HG03175 (cell line): Measurements from ENCODE around the gene CPXM2.

ENCODE experiments used
- ATAC-seq: cut with Tn5 transposase; IDR thresholded peaks from one replicate; pipeline ENCODE4 v1.9.1; 2021; ENCODE audit warnings: mild to moderate bottlenecking, moderate library complexity; ENCODE audit not compliant: unreplicated experiment

CPXM2 gene

DNA sequence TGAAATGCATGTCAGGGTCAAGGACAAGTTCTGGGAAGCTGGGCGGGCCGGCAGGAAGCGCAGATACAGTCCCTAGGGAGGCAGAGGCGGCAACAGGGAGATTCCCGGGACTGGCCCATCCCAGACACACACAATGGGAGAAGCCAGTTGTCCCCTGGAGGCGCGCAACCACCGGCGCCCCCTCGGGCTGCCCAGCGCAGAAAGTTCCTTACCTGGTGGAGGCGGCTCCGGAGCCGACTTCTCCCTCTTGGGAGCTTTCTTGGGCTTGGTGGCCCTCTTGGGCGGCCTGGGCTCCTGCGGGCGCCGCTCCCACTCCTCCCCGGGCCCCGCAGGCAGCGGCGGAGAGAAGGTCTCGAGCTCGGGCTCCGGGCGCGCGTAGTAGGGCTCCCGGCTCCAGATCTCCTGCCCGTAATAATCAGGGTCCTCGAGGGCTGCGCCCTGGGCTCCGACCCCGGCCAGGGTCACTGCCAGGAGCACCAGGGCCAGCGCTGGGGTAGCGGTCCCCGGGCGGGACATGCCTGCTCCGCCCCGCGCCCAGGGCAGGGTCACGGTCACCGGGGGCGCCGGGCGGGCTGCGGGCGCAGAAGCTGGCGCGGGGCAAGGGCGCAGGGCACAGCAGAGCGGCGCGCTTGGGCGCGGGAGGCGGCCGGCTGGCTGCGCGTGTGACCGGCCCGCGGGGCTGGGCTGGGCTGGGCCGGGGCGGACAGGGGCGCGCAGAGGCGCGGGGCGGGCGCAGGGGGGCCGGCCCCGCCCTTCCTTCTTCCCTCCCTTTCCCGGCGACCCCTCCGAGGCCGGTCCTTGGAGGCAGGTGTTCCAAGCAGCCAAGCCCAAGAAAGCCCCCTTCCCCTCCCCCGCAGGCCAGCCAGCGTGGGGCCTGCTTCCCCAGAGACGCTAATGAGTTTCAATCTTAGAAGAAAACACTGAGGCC, at the start of gene CPXM2:
Gene CPXM2, minus strand, starts transcription at position 664 of the 928 bp plus-strand sequence. Its CDS starts 148 bp downstream, at position 516.
- ATAC-seq = no peak

DNA sequence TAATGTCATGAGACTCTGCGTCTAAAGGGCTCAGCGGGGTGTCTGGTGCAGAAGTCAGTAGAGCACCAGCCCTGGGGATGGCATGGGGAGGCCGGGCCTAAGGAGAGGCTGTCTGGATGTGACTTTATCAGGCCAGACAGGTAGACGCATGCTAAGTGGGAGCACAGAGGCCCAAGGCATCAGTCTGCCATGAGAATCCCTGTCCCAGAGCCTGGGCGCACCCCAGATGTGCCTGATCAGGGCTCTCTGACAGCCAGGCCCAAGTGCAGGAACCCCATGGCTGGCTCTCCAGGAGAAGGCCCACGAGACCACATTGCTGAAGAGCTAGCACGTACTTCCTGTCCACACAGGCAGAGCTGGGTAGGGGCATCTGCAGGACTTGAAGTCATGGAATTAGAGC, 48.0 kb upstream of the CPXM2 start:
- no peak for ATAC-seq

DNA sequence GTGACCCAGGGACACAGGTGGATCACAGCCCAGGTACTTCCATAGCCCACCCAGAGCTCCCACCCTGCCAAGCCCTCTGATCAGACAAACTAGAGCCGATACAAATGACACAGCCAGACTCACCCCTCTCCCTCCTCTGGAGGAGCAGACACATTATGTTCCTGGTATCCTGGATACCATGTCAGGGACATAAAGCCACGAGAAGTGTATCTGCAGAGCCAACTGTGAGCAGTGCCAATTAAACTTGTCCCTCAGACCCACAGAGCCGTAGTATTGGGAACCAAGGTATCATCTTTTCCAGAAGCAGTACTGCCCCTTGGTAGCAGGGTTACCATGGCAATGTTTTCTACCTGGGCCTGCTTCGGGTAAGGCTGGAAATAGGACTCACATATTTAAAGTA, 47.3 kb upstream of the CPXM2 start:
- ATAC-seq = no peak

DNA sequence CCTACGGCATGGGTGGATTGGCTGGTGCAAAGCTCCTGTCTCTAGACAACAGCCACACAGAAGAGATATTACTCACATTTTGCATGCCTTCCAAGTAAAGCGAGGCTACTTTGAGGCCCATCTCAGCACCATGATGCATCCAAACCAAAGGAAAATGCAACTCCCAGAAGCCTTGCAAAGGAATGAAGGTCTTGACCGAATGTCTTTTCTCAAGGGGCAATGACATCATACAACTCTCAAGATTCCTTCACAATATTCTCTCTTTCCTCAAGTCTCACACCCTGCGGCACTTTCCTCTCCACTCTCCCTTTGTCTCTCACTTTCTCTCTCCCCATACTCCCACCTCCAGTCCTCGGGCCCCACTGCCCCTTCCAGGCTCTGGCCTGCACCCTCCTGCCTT, 44.8 kb upstream of the CPXM2 start:
- no peak for ATAC-seq

DNA sequence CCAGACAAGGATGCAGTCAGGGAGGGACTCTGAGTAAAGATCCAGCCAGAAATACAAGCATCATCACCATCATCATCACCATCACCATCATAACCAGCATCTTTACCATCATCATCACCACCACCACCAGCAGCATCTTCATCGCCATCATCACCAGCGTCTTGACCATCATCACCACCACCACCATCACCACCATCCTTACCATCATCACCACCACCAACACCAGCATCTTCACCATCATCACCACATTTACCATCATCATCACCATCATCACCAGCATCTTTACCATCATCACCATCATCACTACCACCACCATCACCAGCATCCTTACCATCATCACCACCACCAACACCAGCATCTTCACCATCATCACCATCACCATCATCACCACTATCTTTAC, 44.1 kb upstream of the CPXM2 start:
- ATAC-seq = no peak

DNA sequence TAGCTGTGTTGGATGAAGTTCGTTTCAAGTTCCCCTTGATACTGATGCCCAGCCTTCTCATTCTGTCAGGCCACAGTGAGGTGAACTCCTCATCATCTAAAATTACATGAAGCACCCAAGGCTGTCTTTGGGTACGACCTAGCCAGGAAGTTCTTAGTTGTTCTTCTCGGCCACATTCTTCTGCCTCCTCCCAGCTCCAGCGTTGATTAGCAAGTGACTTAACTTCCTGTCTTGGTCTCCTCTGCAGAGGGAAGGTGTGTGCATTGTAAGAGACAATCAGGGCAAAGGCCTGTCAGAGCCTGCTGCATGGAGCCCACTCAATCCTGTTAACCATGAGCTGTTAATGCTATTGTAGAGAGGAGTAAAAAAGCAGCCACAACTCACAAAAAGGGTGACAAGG, 43.2 kb upstream of the CPXM2 start:
- no peak for ATAC-seq

DNA sequence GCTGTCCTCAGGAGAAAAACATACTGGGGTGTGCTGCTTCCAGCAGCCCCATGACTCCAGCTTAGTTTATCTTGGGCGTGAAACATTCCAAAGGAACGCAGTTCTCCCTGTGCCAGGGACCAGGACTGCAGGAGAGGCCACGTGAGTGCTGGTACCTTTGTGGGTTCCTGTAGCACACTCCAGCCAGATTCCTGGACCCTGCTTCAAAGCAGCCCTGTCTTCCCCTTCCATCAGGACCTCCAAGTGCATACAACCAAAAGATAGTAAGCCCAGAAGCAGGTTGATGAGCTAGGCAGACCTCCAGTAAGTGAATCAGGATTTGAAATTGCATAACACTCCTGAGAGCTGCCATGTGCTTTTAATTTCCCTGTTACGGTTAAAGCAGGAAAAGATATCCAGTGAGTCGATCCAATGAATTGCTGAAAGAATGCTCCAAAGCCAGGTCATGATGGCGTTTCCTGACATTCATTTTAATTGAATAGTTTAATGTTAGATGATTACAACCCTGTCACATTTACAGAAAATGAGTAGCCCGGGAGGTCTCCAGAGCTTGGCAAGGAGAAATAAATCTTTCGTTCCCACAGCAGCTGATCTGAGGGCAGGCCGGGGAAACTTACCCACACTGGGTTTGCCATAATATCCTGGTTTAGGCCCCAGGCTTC, 38.9 kb upstream of the CPXM2 start:
- no peak for ATAC-seq

DNA sequence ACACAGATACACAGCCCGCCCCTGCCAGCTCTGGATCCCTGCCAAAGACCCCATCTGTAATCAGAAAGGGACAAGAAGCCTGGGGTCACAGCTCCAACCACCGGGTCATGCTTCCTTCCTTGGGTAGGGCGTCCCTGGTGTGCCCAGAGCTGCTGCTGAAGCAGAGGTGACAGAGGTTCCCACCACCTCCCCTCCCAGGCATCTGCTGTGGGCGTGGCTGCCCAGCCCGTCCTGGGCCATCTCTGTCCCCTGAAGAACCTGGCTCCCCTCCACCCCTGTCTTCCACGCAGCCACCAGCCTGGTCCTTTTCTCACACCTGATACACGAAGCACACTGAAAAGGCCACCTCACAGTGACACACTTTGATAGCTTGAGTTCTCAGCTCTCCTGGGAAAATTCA, 38.2 kb upstream of the CPXM2 start:
- no peak for ATAC-seq

DNA sequence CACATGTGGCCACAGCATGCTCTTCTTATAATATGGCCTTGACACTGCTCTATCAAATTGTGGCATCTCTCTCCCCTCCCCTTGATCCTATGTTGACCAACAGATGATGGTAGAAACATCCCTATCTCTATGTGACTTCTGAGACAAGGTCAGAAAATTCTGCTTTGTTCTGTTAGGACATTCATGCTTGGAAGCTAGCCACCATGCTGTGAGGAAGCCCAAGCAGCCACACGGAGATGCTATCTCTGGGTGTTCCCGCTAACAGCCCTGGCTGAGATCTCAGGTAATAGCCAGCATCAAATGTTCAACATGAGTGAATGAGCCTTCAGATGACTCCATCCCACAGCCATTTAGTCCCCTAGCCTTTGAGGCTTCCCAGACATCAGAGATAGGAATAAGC, 36.8 kb upstream of the CPXM2 start:
- ATAC-seq = no peak

DNA sequence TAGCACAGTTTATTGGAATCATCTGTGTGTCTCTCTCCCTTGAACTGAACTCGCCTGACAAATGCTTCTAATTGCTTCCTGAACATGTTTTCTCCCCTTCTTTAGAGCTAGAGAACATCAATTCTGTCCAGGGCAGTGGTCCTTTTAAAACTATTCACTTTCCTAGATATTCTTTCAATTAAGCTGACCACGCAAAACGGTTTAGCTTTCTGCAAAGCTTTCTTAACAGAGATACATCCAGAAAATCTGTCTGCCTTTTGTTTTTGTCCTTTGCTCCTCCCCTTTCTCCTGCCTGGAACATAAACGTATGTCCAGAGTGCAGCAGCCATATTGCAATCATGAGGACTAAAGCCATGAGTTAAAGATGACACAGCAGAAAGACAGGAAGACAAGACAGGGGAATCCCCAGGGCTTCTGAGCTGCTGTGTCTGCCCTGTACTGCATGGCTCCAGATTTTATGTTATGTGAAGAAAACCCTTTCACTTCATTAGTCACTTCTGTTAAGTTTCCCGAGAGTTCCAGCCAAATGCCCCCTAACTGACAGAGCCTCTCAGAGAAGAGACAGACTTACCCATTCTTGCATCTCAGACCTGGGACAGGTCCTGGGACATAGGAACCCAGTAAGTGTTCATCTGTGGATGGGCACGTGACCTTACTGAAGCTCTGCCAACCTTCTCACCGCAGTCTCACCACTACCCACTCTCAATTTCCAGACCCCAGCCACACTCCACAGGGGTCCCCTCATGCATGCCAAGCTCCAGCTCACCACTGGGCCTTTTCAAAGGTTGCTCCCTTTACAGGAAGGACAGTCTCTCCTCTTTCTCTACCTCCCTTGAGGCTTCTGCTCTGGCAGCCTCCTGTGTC, 35.0 kb upstream of the CPXM2 start:
- no peak for ATAC-seq

DNA sequence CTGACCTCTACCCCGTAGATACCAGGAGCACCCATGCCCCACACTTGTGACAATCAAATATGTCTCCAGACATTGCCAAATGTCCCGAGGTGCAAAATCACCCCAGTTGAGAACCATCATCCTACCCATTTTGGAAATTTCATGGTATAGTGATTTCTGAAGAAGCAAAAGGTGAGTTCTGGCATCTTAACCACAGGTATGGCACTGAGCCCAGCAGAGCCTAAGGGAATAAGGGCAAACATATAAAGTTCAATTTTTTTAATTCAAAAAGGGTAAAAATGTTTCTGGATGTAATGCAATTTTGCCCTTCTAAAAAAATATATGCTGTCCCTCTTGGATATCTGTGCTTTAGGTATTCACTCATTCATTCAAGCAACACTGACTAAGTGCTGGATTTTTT, 30.5 kb upstream of the CPXM2 start:
- no peak for ATAC-seq

DNA sequence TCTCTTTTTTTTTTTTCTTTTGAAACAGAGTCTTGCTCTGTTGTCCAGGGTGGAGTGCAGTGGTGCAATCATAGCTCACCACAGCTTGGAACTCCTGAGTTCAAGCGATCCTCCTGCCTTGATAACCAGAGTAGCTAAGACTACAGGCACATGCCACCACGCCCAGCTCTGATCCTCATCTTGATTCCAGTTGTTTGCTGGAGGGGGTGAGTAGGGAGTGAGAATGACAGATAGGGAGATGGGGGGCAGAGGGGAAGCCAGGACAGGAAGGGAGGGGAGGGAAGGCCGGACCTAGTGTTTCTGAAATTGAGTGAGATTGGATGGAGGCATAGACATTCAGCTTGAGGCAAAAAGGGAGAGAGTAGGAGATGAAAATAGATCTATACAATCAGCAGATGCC, 25.2 kb upstream of the CPXM2 start:
- no peak for ATAC-seq

DNA sequence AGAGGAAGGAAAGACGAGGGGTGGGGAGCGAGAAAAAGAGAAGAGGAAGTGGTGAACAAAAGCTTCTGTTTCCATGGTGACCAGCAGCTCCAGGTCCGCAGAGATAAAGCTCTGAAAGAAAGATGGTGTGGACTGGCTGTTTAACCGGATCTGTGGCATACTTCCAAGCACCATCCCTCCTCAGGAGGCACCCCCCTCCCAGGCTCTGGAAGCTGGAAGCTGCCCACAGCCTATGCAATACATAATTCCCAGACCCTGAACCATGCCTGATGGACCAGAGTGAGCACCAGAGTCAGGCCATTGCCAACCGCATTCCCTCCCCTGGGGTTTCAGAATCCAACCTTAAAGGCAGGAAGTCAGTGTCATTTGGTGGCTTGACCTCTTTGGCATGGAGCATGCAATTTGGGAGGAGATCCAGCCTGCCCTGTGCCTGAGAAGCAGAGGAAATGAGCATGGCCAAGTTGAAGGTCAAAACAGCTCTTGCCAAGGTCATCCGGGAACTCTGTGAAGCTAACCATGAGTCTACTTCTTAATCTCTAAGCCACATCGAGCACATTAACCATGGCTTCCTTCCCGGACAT, 22.2 kb upstream of the CPXM2 start:
- no peak for ATAC-seq

DNA sequence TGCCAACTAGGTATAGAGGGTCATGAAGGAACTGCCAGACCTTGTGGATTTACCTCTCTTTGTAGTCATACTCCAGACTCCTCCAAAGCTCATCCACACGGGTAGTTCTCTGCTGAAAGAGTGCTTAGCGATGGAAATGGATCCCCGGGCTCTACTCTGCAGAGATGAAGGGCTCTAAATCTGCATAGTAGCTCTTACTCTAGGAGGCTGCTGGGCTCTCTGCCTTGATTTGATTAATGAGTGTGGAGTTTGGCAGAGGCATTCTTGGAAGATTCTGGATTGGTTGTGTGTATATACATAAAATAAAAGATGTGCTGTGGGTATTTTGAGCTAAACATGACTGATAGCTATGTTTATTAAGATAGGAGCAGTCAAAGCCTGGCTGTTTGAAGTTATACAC, 21.3 kb upstream of the CPXM2 start:
- no peak for ATAC-seq

DNA sequence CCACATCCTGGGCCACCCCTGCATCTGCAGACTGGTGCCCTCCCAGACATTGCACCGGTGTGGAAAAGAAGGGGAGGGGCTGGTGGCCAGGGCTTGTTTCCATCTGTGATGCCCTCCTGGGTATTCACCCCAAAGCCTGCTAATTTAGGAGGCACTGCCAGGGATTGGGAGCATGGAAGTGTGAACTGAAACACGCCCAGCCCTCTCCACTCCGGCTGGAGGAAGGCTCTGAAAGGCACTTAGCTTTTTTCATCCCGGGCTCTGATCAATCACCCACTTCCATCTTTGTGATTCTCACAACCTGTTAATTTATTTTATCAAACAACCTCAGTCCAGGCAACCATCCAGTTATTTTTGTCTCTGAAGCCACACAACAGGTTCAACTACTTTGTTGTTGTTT, 20.9 kb upstream of the CPXM2 start:
- no peak for ATAC-seq

DNA sequence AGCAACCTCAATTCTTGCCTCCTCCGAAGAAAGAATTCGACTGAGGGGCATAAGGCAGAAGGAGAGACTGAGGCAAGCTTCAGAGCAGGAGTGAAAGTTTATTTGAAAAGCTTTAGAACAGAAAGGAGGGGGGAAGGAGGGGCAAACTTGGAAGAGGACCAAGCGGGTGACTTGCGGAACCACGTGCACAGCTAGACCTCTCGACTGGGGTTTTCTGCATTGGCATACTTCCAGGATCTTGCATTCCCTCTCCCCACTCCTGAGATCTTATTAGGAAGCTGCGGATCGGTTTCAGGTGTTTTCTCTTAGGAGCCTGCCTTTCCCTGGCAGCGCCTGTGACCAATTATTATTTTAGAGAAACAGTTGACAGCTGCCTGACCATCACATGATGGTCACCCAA, 20.3 kb upstream of the CPXM2 start:
- ATAC-seq = no peak

DNA sequence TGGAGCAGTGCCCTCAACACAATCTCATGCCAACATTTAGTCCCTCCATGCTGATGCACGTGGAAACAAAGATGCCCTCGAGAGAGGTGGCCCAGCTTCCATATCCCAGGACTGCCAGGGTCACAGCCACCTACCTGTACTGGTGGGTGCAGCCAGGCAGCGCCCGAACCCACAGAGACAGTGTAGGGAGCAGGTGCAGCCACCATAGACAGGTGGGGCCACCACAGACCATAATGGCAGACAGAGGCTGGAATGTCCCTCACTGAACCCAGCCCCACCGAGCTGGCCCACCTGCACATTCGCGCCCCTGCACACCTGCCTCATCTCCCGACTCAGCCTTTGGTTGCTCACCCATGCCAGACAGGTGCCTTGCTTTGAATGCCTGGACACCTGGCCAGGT, 18.3 kb upstream of the CPXM2 start:
- no peak for ATAC-seq

DNA sequence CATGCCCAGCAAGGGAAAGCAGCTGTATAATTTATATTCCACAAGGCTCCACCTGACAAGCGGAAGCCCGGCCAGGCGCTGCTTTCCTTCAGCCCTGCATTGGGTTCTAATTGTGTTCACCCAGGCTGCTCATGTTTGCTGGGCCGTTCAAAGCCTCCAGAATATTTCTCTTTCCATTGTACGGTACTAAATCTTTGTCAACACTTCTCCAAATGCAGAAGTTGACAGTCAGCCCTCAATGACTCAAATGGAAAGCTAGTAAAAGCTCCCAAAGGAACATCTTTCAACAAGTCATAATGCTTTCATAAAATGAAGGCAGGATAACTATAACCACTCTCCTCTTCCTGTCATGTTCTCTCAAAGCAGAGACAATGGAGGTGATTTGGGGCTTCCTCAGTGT, 17.8 kb upstream of the CPXM2 start:
- ATAC-seq = no peak

DNA sequence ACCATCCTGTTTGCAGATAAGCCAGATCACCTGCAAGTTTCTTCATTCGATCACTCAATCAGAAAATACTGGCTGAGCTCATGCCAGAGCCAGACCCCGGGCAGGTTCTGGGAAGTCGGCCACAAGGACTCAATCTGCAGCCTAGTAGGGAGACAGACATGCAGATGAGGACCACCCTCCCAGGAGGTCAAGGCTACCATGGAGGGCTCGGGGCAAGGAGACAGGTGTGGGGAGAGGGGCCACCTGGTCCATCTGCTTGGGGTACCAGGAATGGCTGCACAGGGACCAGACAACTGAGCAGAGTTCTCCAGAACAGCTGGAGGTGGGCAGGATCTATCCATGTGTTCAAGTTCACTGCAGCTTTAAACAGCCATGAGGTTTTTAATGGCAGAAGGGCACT, 16.8 kb upstream of the CPXM2 start:
- ATAC-seq = no peak

DNA sequence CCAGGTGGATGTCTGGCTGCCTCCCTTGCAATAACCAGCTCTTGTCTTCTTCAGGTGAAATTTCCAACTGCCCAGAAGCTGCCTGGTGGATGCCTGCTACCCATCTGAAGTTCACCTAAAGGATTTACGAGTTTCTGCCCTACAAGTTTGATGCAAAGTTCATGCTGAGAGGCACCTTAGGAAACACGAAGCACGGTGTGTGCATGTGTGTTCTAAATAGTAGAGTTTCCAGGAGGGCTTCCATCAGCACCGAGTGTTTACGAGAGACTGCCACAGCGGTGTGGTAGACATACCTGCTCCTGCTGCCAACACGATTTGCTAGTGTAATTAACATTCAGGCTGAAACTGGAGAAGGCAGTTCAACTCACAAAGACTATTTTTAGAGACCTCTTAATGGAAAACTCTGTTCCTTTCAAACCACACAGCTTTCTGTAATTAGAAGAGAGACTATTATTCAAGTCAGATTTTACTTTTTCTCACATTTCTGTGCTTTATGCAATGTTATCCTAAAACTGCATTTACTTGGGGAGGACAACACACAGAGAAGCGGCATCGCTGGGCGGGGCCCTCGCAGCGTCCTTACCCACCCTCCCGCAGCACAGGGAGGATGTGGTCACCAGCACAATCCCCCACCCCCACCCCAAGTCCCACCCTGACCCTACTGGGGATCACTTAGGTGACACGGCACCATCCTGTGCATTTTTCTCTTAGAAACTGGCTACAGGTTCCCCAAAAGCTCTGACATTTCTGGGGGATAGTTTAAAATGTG, 15.5 kb upstream of the CPXM2 start:
- no peak for ATAC-seq
